H1 (cell line): Measurements from ENCODE around the gene CFAP74. TPM values are rescaled to one million over a fixed set of nuclear protein-coding genes. Genes with fewer than 3 reads are reported as not detected.

Source experiments
- CTCF ChIA-PET: fragments of 300-600 bp; sonication (Branson Sonifier 250); formaldehyde crosslinking; loops from one replicate; lab custom pipeline; 2021; ENCODE audit not compliant: partially characterized antibody; lab: Charles Lee
- POLR2A ChIA-PET: fragments of 300-600 bp; sonication (Branson Sonifier 250); formaldehyde crosslinking; loops from one replicate; lab custom pipeline; 2021; ENCODE audit warnings: inconsistent platforms; ENCODE audit not compliant: partially characterized antibody; lab: Charles Lee
- DNase-seq, 2 experiments: peaks; one replicate each; pipeline versions ENCODE4 v3.0.0 to v3.0.0-alpha.2; 2010 to 2022; ENCODE audit warnings: low spot score in 2 of 2, low read depth in 1 of 2, mixed read lengths in 1 of 2
- FAIRE-seq: peaks from 2 replicates; lab custom pipeline; 2011; peaks lifted over from hg19 to GRCh38; lab: Jason Lieb, UNC
- H2AFZ ChIP-seq: 2 replicates; pipeline ENCODE4 v1.8.1; 2012; ENCODE audit warnings: low read length, inconsistent platforms
- H2AK5ac ChIP-seq: 2 replicates; pipeline ENCODE4 v1.6.1; 2013; ENCODE audit warnings: low read depth, low read length
- H2BK120ac ChIP-seq: replicated peaks from 2 replicates; pipeline ENCODE3; 2013; ENCODE audit warnings: low read depth, low read length, inconsistent platforms
- H2BK12ac ChIP-seq: 2 replicates; pipeline ENCODE4 v1.6.1; 2013; ENCODE audit warnings: low read depth, low read length
- H2BK15ac ChIP-seq: 2 replicates; pipeline ENCODE4 v1.6.1; 2013; ENCODE audit warnings: low read length
- H2BK20ac ChIP-seq: 2 replicates; pipeline ENCODE4 v1.6.1; 2013; ENCODE audit warnings: low read length
- H2BK5ac ChIP-seq: 2 replicates; pipeline ENCODE4 v1.6.1; 2013; ENCODE audit warnings: low read depth, low read length
- H3K14ac ChIP-seq: 2 replicates; pipeline ENCODE4 v1.6.1; 2013; ENCODE audit warnings: inconsistent platforms; ENCODE audit not compliant: insufficient read length
- H3K18ac ChIP-seq: 2 replicates; pipeline ENCODE4 v1.6.1; 2013; ENCODE audit warnings: low read length; ENCODE audit errors: extremely low read depth
- H3K23ac ChIP-seq: 2 replicates; pipeline ENCODE4 v1.6.1; 2013; ENCODE audit warnings: inconsistent platforms; ENCODE audit not compliant: insufficient read length
- H3K23me2 ChIP-seq: 2 replicates; pipeline ENCODE4 v1.6.1; 2013; ENCODE audit warnings: low read depth, low read length
- H3K27ac ChIP-seq: 2 replicates; pipeline ENCODE4 v1.6.1; 2011; ENCODE audit warnings: low read depth, low read length, inconsistent platforms
- H3K27me3 ChIP-seq, 4 experiments: replicated peaks in 1 of 4; 1 replicate in 1 of 4; 2 replicates in 3 of 4; pipeline versions ENCODE4 v1.6.1 to v1.8.1; 2011 to 2013; ENCODE audit warnings: low read length in 3 of 4, mild to moderate bottlenecking in 3 of 4, inconsistent platforms in 2 of 4, mixed read lengths in 2 of 4, moderate library complexity in 1 of 4; ENCODE audit not compliant: control insufficient read depth in 3 of 4, insufficient read depth in 3 of 4; ENCODE audit errors: extremely low read depth in 1 of 4
- H3K36me3 ChIP-seq, 4 experiments: 2 replicates each; pipeline versions ENCODE4 v1.6.1 to v1.8.1; 2011 to 2013; ENCODE audit warnings: mild to moderate bottlenecking in 4 of 4, low read length in 3 of 4, moderate library complexity in 2 of 4, control low read depth in 1 of 4, inconsistent platforms in 1 of 4; ENCODE audit not compliant: insufficient read depth in 4 of 4, control insufficient read depth in 2 of 4
- H3K4ac ChIP-seq: replicated peaks from 2 replicates; pipeline ENCODE3; 2013; ENCODE audit warnings: low read length, low read depth, mixed read lengths, inconsistent platforms; ENCODE audit not compliant: insufficient read length
- H3K4me1 ChIP-seq, 4 experiments: replicated peaks in 1 of 4; 1 replicate in 1 of 4; 2 replicates in 3 of 4; pipeline versions ENCODE4 v1.6.1 to v1.8.1; 2011 to 2013; ENCODE audit warnings: low read length in 3 of 4, inconsistent platforms in 2 of 4, mixed read lengths in 1 of 4; ENCODE audit not compliant: insufficient read depth in 4 of 4, control insufficient read depth in 3 of 4
- H3K4me2 ChIP-seq, 2 experiments: 2 replicates each; pipeline versions ENCODE4 v1.6.1 to v1.8.1; 2011 to 2013; ENCODE audit warnings: low read depth in 2 of 2, low read length in 2 of 2, control low read depth in 1 of 2, inconsistent platforms in 1 of 2, mild to moderate bottlenecking in 1 of 2; ENCODE audit not compliant: insufficient read depth in 1 of 2
- H3K4me3 ChIP-seq, 4 experiments: fragments of 200-600, 300-600 bp in 1 of 4; sonication (generic), shearing (Covaris generic), sonication (Bioruptor Twin) in 1 of 4; 2 replicates each; pipeline versions ENCODE4 v1.5.1 to v1.8.1; 2011 to 2016; ENCODE audit warnings: low read length in 4 of 4, low read depth in 3 of 4, control low read depth in 2 of 4, inconsistent platforms in 2 of 4, mild to moderate bottlenecking in 2 of 4, mixed read lengths in 1 of 4, moderate library complexity in 1 of 4; ENCODE audit not compliant: insufficient read depth in 2 of 4; ENCODE audit errors: extremely low read depth in 1 of 4
- H3K56ac ChIP-seq: replicated peaks from 2 replicates; pipeline ENCODE3; 2013; ENCODE audit warnings: low read depth, mild to moderate bottlenecking, mixed read lengths, low read length, inconsistent platforms; ENCODE audit not compliant: insufficient read length
- H3K79me1 ChIP-seq: 2 replicates; pipeline ENCODE4 v1.6.1; 2013; ENCODE audit warnings: low read depth, low read length, control low read depth
- H3K79me2 ChIP-seq, 2 experiments: 2 replicates each; pipeline versions ENCODE4 v1.6.1 to v1.8.1; 2012 to 2013; ENCODE audit warnings: low read length in 2 of 2, mild to moderate bottlenecking in 2 of 2, inconsistent platforms in 1 of 2; ENCODE audit not compliant: insufficient read depth in 2 of 2, control insufficient read depth in 1 of 2
- H3K9ac ChIP-seq, 4 experiments: replicated peaks in 1 of 4; 1 replicate in 1 of 4; 2 replicates in 3 of 4; pipeline versions ENCODE4 v1.6.1 to v1.8.1; 2011 to 2013; ENCODE audit warnings: low read depth in 3 of 4, low read length in 3 of 4, control low read depth in 2 of 4, mild to moderate bottlenecking in 2 of 4, moderate library complexity in 2 of 4, inconsistent platforms in 1 of 4; ENCODE audit errors: extremely low read depth in 1 of 4
- H3K9me3 ChIP-seq, 2 experiments: 2 replicates each; pipeline versions ENCODE4 v1.6.1 to v1.8.1; 2012 to 2013; ENCODE audit warnings: mild to moderate bottlenecking in 2 of 2, moderate library complexity in 2 of 2, control low read depth in 1 of 2, inconsistent platforms in 1 of 2, low read depth in 1 of 2, low read length in 1 of 2, mixed read lengths in 1 of 2; ENCODE audit not compliant: insufficient read depth in 2 of 2
- H4K20me1 ChIP-seq, 2 experiments: replicated peaks in 1 of 2; 2 replicates each; pipeline versions ENCODE3 to v1.8.1; 2011 to 2013; ENCODE audit warnings: inconsistent platforms in 2 of 2, low read length in 2 of 2, mild to moderate bottlenecking in 1 of 2; ENCODE audit not compliant: insufficient read depth in 2 of 2, control insufficient read depth in 1 of 2
- H4K5ac ChIP-seq: 2 replicates; pipeline ENCODE4 v1.6.1; 2013; ENCODE audit warnings: low read length, low read depth, mixed read lengths, inconsistent platforms; ENCODE audit not compliant: insufficient read length
- H4K8ac ChIP-seq: 2 replicates; pipeline ENCODE4 v1.8.0; 2013; ENCODE audit warnings: mild to moderate bottlenecking, moderate library complexity, low read length, inconsistent platforms; ENCODE audit not compliant: insufficient read depth; ENCODE audit errors: extremely low read depth
- H4K91ac ChIP-seq: replicated peaks from 2 replicates; pipeline ENCODE3; 2013; ENCODE audit warnings: low read length, mixed read lengths, inconsistent platforms; ENCODE audit not compliant: insufficient read length
- BRCA1 ChIP-seq: IDR thresholded peaks from 2 replicates; pipeline ENCODE4 v1.6.1; 2012; ENCODE audit warnings: low read depth, low read length, improper control_type of control experiment
- GTF2F1 ChIP-seq: IDR thresholded peaks from 2 replicates; pipeline ENCODE4 v1.6.1; 2012; ENCODE audit warnings: low read depth, low read length, improper control_type of control experiment, borderline replicate concordance
- NANOG ChIP-seq: IDR thresholded peaks from 2 replicates; pipeline ENCODE4 v1.6.1; 2011; ENCODE audit warnings: low read length, low read depth, mild to moderate bottlenecking, inconsistent platforms; ENCODE audit not compliant: insufficient read depth, poor library complexity, severe bottlenecking
- POLR2A ChIP-seq, 2 experiments: IDR thresholded peaks; 1 replicate in 1 of 2; 2 replicates in 1 of 2; pipeline ENCODE4 v1.6.1; 2011; ENCODE audit warnings: low read depth in 2 of 2, low read length in 2 of 2, mild to moderate bottlenecking in 2 of 2; ENCODE audit errors: control extremely low read depth in 1 of 2
- RAD21 ChIP-seq, 2 experiments: IDR thresholded peaks in 1 of 2; conservative IDR thresholded peaks in 1 of 2; 2 replicates each; pipeline ENCODE4 v1.6.1; 2011; ENCODE audit warnings: low read depth in 2 of 2, low read length in 2 of 2, improper control_type of control experiment in 1 of 2, inconsistent platforms in 1 of 2, mild to moderate bottlenecking in 1 of 2, moderate library complexity in 1 of 2
- SIN3A ChIP-seq, 2 experiments: IDR thresholded peaks in 1 of 2; conservative IDR thresholded peaks in 1 of 2; 2 replicates each; pipeline ENCODE4 v1.6.1; 2011 to 2012; ENCODE audit warnings: low read length in 2 of 2, improper control_type of control experiment in 1 of 2, low read depth in 1 of 2, mild to moderate bottlenecking in 1 of 2
- SUZ12 ChIP-seq: fragments of 200-600 bp; sonication (generic); IDR thresholded peaks from 2 replicates; pipeline ENCODE4 v1.6.1; 2012; ENCODE audit warnings: mild to moderate bottlenecking, inconsistent platforms, low read length, moderate library complexity, mixed read lengths
- TBP ChIP-seq: IDR thresholded peaks from 2 replicates; pipeline ENCODE4 v1.6.1; 2011; ENCODE audit warnings: low read depth, low read length, improper control_type of control experiment
- TCF12 ChIP-seq: IDR thresholded peaks from 2 replicates; pipeline ENCODE4 v1.6.1; 2011; ENCODE audit warnings: low read depth, mild to moderate bottlenecking, low read length
- WGBS, 2 experiments: shearing (Covaris generic) in 1 of 2; methylation state at CpG; one replicate each; pipeline versions ENCODE4 v1.1.6 to v1.1.7; 2013 to 2015; ENCODE audit warnings: low lambda C conversion rate in 2 of 2, mixed read lengths in 2 of 2, inconsistent platforms in 1 of 2, low coverage in 1 of 2, missing lambda C conversion rate in 1 of 2; ENCODE audit not compliant: insufficient replicate concordance in 2 of 2, insufficient coverage in 1 of 2, insufficient read length in 1 of 2; ENCODE audit errors: extremely low coverage in 1 of 2, missing lambda C conversion rate in 1 of 2; 5-methylcytosine and 5-hydroxymethylcytosine counted together
- polyA plus RNA-seq, 7 experiments: library from polyadenylated mRNA; depleted of rRNA in 3 of 7; stranded (reverse) in 5 of 7; unstranded in 2 of 7; fragments of >200 nt in 5 of 7; fragments of 200-250 nt in 2 of 7; gene quantifications; 1 replicate in 5 of 7; 2 replicates in 1 of 7; 4 replicates in 1 of 7; pipeline versions ENCODE4 v1.2.1 to v1.2.3, GENCODE V29; 2011 to 2013; ENCODE audit warnings: missing spikeins in 2 of 7, mixed read lengths in 2 of 7
- total RNA-seq: library from RNA; stranded (reverse); fragmentation: NEBNext Ultra II Directional; extraction: Animal tissue kit (Norgen Biotek cat#: 25700); gene quantifications from 2 replicates; pipeline ENCODE4 v1.2.1, GENCODE V29; 2021
- TF ChIP-seq, protein P1 (sequence below): IDR thresholded peaks from 2 replicates; pipeline ENCODE4 v1.6.1; 2012; ENCODE audit warnings: low read length, inconsistent platforms

CFAP74 gene
- total and polyA plus RNA-seq, 2 of the 8 experiments (the other 6 are each of a cell fraction or from before 2014, with no cell fraction given), result 0.09 to 0.20 TPM

DNA sequence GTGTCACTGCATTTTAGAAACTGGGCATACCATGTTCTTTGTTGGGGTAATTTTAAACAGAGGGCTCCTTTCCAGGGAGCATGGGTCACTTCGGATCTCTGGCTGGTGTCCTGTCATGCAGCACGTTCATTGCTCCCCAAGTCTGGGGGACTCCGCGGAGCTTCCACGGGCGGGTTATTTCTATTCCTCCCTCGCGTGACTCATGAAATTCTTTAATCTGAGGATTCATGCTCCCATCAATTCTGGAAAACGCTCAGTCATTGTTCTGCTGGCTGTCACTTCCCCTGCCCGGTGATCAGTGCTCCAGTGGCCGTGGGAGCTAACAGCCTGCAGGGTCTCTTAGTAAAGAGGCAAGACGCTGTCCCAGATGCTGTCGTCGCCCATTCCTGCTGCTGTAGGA, 28.1 kb downstream of the CFAP74 start:
- ChIA-PET CTCF (interaction anchor here (0.7 to 2.2 kb wide), 3 partner anchors 15 to 71 kb away, joined by 3 to 6 read pairs (median 3); no protein-coding TSS in a partner anchor), POLR2A (no interaction called here)
- Histone ChIP-seq H2BK12ac (no peak overlapping the region), H3K4me3 (no peak overlapping the region), H2BK5ac (no peak overlapping the region), H3K79me1 (peaks cover 5% of the 10 kb centered on the region), H3K27ac (no peak overlapping the region), H3K9ac (no peak overlapping the region), H3K18ac (no peak overlapping the region), H3K27me3 (no peaks in the 10 kb centered on the region), H4K91ac (no peak overlapping the region), H2AK5ac (no peak overlapping the region), H3K79me2 (no peaks in the 10 kb centered on the region), H3K36me3 (no peaks in the 10 kb centered on the region; a peak in 1 of 8 replicates), H2AFZ (no peak overlapping the region), H4K8ac (no peak overlapping the region), H3K23me2 (no peaks in the 10 kb centered on the region; the same call in 1 of the 2 replicates)
- DNase-seq, result no peak
- no peak for TF ChIP-seq SUZ12
- TF ChIP-seq SIN3A (conservative IDR thresholded peaks at IDR 0.05 in 1 of 2, IDR thresholded peaks at IDR 0.05 in 1 of 2; ENCODE audit: low read depth in 1 of 2, low read length in 2 of 2), result no peak
- no peak for TF ChIP-seq NANOG
- no peak for TF ChIP-seq BRCA1
- TF ChIP-seq POLR2A (IDR thresholded peaks at IDR 0.05; ENCODE audit: control extremely low read depth in 1 of 2, low read depth in 2 of 2, low read length in 2 of 2), result no peak
- TF ChIP-seq GTF2F1, result no peak
- TF ChIP-seq, protein P1, sequence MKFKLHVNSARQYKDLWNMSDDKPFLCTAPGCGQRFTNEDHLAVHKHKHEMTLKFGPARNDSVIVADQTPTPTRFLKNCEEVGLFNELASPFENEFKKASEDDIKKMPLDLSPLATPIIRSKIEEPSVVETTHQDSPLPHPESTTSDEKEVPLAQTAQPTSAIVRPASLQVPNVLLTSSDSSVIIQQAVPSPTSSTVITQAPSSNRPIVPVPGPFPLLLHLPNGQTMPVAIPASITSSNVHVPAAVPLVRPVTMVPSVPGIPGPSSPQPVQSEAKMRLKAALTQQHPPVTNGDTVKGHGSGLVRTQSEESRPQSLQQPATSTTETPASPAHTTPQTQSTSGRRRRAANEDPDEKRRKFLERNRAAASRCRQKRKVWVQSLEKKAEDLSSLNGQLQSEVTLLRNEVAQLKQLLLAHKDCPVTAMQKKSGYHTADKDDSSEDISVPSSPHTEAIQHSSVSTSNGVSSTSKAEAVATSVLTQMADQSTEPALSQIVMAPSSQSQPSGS, result no peak
- no peak for TF ChIP-seq TCF12
- no peak for TF ChIP-seq RAD21 (IDR thresholded peaks at IDR 0.05 in 1 of 2, conservative IDR thresholded peaks at IDR 0.05 in 1 of 2; ENCODE audit: low read depth in 2 of 2, low read length in 2 of 2)
- TF ChIP-seq TBP, result no peak
- TF ChIP-seq, all 59 proteins: peak for 0
- H3K23ac ChIP-seq, result no peak overlapping the region
- no peak overlapping the region for H3K4ac ChIP-seq
- no peak for FAIRE-seq
- H4K20me1 ChIP-seq, result peaks cover 0 to 7% of the 10 kb centered on the region in 2 experiments
- no peak overlapping the region for H2BK15ac ChIP-seq
- no peak overlapping the region for H2BK20ac ChIP-seq
- H3K4me2 ChIP-seq, result no peak overlapping the region
- no peak overlapping the region for H4K5ac ChIP-seq
- 95% methylated on average over 14 of the region's 14 CpGs; no CpG with 5 or more reads in 1 of the 2 experiments for WGBS, 2 experiments
- no peak overlapping the region for H3K56ac ChIP-seq
- no peaks in the 10 kb centered on the region for H3K4me1 ChIP-seq
- H3K14ac ChIP-seq, result no peak overlapping the region
- no peak overlapping the region for H2BK120ac ChIP-seq
- peaks cover 9 to 16% of the 10 kb centered on the region in 2 experiments; a peak in 2 of 4 replicates for H3K9me3 ChIP-seq
